CD4-positive, CD25-positive, alpha-beta regulatory T cell (primary cell): ENCODE data around the gene DLX1. TPM values are rescaled to one million over a fixed set of nuclear protein-coding genes. Genes with fewer than 3 reads are reported as not detected.
"Not testable (repeated sequence)": the region's sequence is repeated elsewhere in the genome, so short reads cannot be mapped to it uniquely, and the experiment has no call there.

Source experiments
- ATAC-seq, 2 donors: fragments of 150-1000 bp; cut with Tn5 transposase; one replicate each; pipeline ENCODE4 v1.10.0; 2021; ENCODE audit warnings: low read depth in 2 of 2, moderate number of reproducible peaks in 2 of 2, moderate library complexity in 1 of 2
- DNase-seq, 3 donors: peaks; one replicate each; pipeline versions ENCODE4 v3.0.0 to v3.0.0-alpha.2; 2012 to 2022; ENCODE audit warnings: mixed read lengths in 1 of 3
- H3K27ac ChIP-seq: one replicate; pipeline ENCODE4 v1.7.0; 2013; ENCODE audit warnings: mild to moderate bottlenecking, low read length; ENCODE audit not compliant: insufficient read depth, poor library complexity, severe bottlenecking
- H3K27me3 ChIP-seq: one replicate; pipeline ENCODE4 v1.7.0; 2013; ENCODE audit warnings: low read length; ENCODE audit not compliant: control insufficient read depth, insufficient read depth
- H3K36me3 ChIP-seq: one replicate; pipeline ENCODE4 v1.7.0; 2013; ENCODE audit warnings: mild to moderate bottlenecking, low read length, moderate library complexity; ENCODE audit not compliant: control insufficient read depth, insufficient read depth
- H3K4me1 ChIP-seq: 2 replicates; pipeline ENCODE4 v1.7.0; 2013; ENCODE audit warnings: mild to moderate bottlenecking, low read length; ENCODE audit not compliant: insufficient read depth, control insufficient read depth, poor library complexity, severe bottlenecking
- H3K4me3 ChIP-seq: one replicate; pipeline ENCODE4 v1.7.0; 2013; ENCODE audit warnings: low read depth, mild to moderate bottlenecking, low read length, moderate library complexity
- H3K9me3 ChIP-seq, 2 experiments: 1 replicate in 1 of 2; 2 replicates in 1 of 2; pipeline ENCODE4 v1.7.0; 2013; ENCODE audit warnings: low read length in 2 of 2, mild to moderate bottlenecking in 1 of 2, moderate library complexity in 1 of 2; ENCODE audit not compliant: control insufficient read depth in 2 of 2
- H3K27ac Mint-ChIP-seq, 3 donors: one replicate each; pipeline ENCODE4 v1.8.0; 2020 to 2022; ENCODE audit warnings: mild to moderate bottlenecking in 3 of 3, mixed read lengths in 3 of 3, moderate library complexity in 2 of 3
- H3K27me3 Mint-ChIP-seq: one replicate; pipeline ENCODE4 v1.8.0; 2022; ENCODE audit warnings: mild to moderate bottlenecking, mixed read lengths
- H3K36me3 Mint-ChIP-seq: one replicate; pipeline ENCODE4 v1.8.0; 2020; ENCODE audit warnings: mixed read lengths
- H3K4me1 Mint-ChIP-seq, 4 donors: one replicate each; pipeline ENCODE4 v1.8.0; 2020 to 2022; ENCODE audit warnings: mixed read lengths in 4 of 4, mild to moderate bottlenecking in 1 of 4
- H3K4me3 Mint-ChIP-seq, 4 donors: one replicate each; pipeline ENCODE4 v1.8.0; 2020 to 2022; ENCODE audit warnings: mild to moderate bottlenecking in 4 of 4, mixed read lengths in 4 of 4, moderate library complexity in 3 of 4
- H3K9me3 Mint-ChIP-seq, 7 donors: one replicate each; pipeline ENCODE4 v1.8.0; 2020 to 2022; ENCODE audit warnings: mixed read lengths in 7 of 7, mild to moderate bottlenecking in 3 of 7, moderate library complexity in 2 of 7
- polyA plus RNA-seq, 4 donors: library from polyadenylated mRNA; unstranded; fragments of 300-500 nt; fragmentation: Illumina TruSeq; gene quantifications; one replicate each; pipeline ENCODE4 v1.2.3, GENCODE V29; 2021
- total RNA-seq: library from RNA; stranded (reverse); gene quantifications from one replicate; pipeline ENCODE4 v1.2.3, GENCODE V29; 2022

Gene DLX1
- total and polyA plus RNA-seq, 5 donors from 2014 or later: not detected

- H3K9me3 ChIP-seq: no peaks in the 10 kb centered on the region
- H3K4me1 Mint-ChIP-seq: no peaks in the 10 kb centered on the region
- no peaks in the 10 kb centered on the region for H3K36me3 Mint-ChIP-seq
- H3K4me3 ChIP-seq: no peak overlapping the region
- H3K27me3 ChIP-seq: no peaks in the 10 kb centered on the region
- no peaks in the 10 kb centered on the region for H3K9me3 Mint-ChIP-seq
- no peaks in the 10 kb centered on the region for H3K4me1 ChIP-seq
- H3K27ac Mint-ChIP-seq: no peak overlapping the region
- no peak overlapping the region for H3K27ac ChIP-seq
- ATAC-seq (no peak), DNase-seq (no peak)
- H3K4me3 Mint-ChIP-seq: no peak overlapping the region
- H3K27me3 Mint-ChIP-seq: no peaks in the 10 kb centered on the region
- H3K36me3 ChIP-seq: no peaks in the 10 kb centered on the region
Measured at GRCh38 chr2:172056293-172056692, 29.0 kb upstream of the DLX1 start.

GRCh38 chr2:172058660-172059059, 26.6 kb upstream of the DLX1 start:
- H3K4me3 ChIP-seq: no peak overlapping the region
- H3K27me3 ChIP-seq: no peaks in the 10 kb centered on the region
- no peaks in the 10 kb centered on the region for H3K9me3 ChIP-seq
- H3K36me3 ChIP-seq: no peaks in the 10 kb centered on the region
- Mint-ChIP-seq H3K27ac (no peak overlapping the region), H3K4me3 (no peak overlapping the region), H3K27me3 (no peaks in the 10 kb centered on the region), H3K9me3 (no peaks in the 10 kb centered on the region), H3K36me3 (peaks cover 13% of the 10 kb centered on the region), H3K4me1 (no peaks in the 10 kb centered on the region)
- H3K4me1 ChIP-seq: no peaks in the 10 kb centered on the region
- H3K27ac ChIP-seq: no peak overlapping the region
- ATAC-seq (no peak), DNase-seq (no peak)

DNA sequence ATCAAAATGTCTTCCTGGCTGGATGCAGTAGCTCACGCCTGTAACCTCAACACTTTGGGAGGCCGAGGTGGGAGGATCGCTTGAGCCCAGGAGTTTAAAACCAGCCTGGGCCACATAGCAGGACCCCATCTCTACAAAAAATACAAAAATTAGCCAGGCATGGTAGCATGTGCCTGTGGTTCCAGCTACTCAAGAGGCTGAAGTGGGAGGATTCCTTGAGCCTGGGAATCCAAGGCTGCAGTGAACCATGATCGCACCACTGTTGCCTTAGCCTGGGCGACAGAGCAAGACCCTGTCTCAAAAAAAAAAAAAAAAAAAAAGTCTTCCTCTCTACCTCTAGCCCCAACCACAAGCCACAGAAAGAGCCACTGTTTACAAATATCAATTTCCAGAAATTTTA, 25.2 kb upstream of the DLX1 start:
- H3K4me1 ChIP-seq, H3K4me1 Mint-ChIP-seq, H3K4me3 ChIP-seq, H3K27me3 ChIP-seq, H3K36me3 ChIP-seq, ATAC-seq, H3K27ac Mint-ChIP-seq, H3K9me3 ChIP-seq, H3K27me3 Mint-ChIP-seq, H3K27ac ChIP-seq, H3K4me3 Mint-ChIP-seq, H3K9me3 Mint-ChIP-seq, DNase-seq: not testable (repeated sequence)
- H3K36me3 Mint-ChIP-seq: peaks cover 16% of the 10 kb centered on the region

DNA sequence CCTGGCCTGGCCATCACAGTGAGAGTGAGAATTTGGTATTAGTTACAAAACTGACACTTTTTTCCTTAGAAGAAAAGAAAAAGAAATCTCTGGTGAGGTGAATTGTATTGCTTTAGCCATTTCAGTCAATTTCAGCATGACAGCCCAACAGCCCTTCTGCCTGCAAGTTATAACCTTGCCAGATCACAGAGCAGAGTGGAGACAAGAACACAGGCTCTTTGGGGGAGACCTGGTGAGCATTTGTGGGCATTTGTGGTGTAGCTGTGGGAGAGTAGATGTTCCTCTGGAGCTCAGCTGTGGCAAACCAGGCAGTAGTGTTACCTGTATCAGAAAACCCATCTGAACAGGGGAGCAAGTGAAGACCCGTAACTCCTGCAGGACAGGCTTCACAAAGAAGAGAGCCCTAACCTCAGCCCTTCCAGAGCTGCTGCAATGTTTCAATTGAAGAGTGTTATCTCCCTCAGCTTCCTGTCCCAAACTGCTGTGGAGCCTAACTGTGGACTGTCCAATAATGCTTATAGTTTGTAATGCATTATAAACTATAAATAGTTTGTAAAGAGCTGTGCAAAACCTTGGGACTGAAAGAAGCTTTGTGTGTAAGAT, 22.8 kb upstream of the DLX1 start:
- no peak overlapping the region for H3K27ac Mint-ChIP-seq
- ATAC-seq (no peak), DNase-seq (no peak)
- no peaks in the 10 kb centered on the region for H3K4me1 ChIP-seq
- H3K4me3 ChIP-seq: no peak overlapping the region
- no peaks in the 10 kb centered on the region for H3K27me3 ChIP-seq
- H3K27me3 Mint-ChIP-seq: no peaks in the 10 kb centered on the region
- no peaks in the 10 kb centered on the region for H3K4me1 Mint-ChIP-seq
- H3K27ac ChIP-seq: no peak overlapping the region
- no peaks in the 10 kb centered on the region for H3K9me3 Mint-ChIP-seq
- H3K36me3 Mint-ChIP-seq: peaks cover 25% of the 10 kb centered on the region
- H3K9me3 ChIP-seq: no peaks in the 10 kb centered on the region
- H3K36me3 ChIP-seq: peaks cover 5% of the 10 kb centered on the region
- H3K4me3 Mint-ChIP-seq: no peak overlapping the region

GRCh38 chr2:172063446-172063845, 21.9 kb upstream of the DLX1 start:
- Mint-ChIP-seq H3K27me3 (no peaks in the 10 kb centered on the region), H3K36me3 (peaks cover 25% of the 10 kb centered on the region), H3K9me3 (no peaks in the 10 kb centered on the region), H3K4me1 (no peaks in the 10 kb centered on the region), H3K27ac (no peak overlapping the region), H3K4me3 (no peak overlapping the region)
- H3K4me1 ChIP-seq: no peaks in the 10 kb centered on the region
- ATAC-seq (no peak), DNase-seq (no peak)
- H3K27ac ChIP-seq: no peak overlapping the region
- no peaks in the 10 kb centered on the region for H3K27me3 ChIP-seq
- H3K36me3 ChIP-seq: peaks cover 5% of the 10 kb centered on the region
- H3K9me3 ChIP-seq: no peaks in the 10 kb centered on the region
- H3K4me3 ChIP-seq: no peak overlapping the region

DNA sequence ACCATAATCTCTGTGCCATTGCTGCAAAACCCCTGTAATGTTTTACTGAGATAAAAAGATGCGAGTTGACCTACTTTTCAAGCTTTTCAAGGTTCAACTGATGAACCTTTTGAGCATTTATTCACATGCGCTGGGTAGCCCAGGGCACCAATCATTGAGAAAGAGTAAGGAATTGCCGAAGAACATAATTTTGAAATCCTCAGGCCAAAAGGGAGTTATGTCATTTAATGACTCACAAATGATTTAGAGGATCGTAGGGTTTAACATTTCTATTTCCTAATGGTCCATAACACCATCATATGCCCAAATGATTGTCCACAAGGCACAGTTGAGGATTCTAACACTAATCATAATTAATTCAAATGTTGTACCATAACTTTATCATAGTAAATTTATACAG, 20.2 kb upstream of the DLX1 start:
- no peak for ATAC-seq
- no peak overlapping the region for H3K4me3 Mint-ChIP-seq
- Histone ChIP-seq H3K4me3 (no peak overlapping the region), H3K9me3 (no peaks in the 10 kb centered on the region), H3K27me3 (peaks cover 1% of the 10 kb centered on the region), H3K4me1 (no peaks in the 10 kb centered on the region), H3K36me3 (peaks cover 5% of the 10 kb centered on the region), H3K27ac (no peak overlapping the region)
- H3K36me3 Mint-ChIP-seq: peaks cover 25% of the 10 kb centered on the region
- H3K4me1 Mint-ChIP-seq: no peaks in the 10 kb centered on the region
- no peaks in the 10 kb centered on the region for H3K9me3 Mint-ChIP-seq
- H3K27me3 Mint-ChIP-seq: peaks cover under 1% of the 10 kb centered on the region
- DNase-seq: no peak
- H3K27ac Mint-ChIP-seq: no peak overlapping the region

GRCh38 chr2:172066394-172066886, 18.9 kb upstream of the DLX1 start:
- Mint-ChIP-seq H3K4me3 (no peak overlapping the region), H3K27me3 (peaks cover 9% of the 10 kb centered on the region), H3K27ac (no peak overlapping the region), H3K36me3 (peaks cover 25% of the 10 kb centered on the region), H3K9me3 (no peaks in the 10 kb centered on the region), H3K4me1 (no peaks in the 10 kb centered on the region)
- no peaks in the 10 kb centered on the region for H3K4me1 ChIP-seq
- DNase-seq (peak in 1 of 3 donors; percentile 28), ATAC-seq (no peak)
- H3K4me3 ChIP-seq: no peak overlapping the region
- peaks cover 1% of the 10 kb centered on the region for H3K27me3 ChIP-seq
- H3K9me3 ChIP-seq: no peaks in the 10 kb centered on the region
- peaks cover 5% of the 10 kb centered on the region for H3K36me3 ChIP-seq
- H3K27ac ChIP-seq: no peak overlapping the region

DNA sequence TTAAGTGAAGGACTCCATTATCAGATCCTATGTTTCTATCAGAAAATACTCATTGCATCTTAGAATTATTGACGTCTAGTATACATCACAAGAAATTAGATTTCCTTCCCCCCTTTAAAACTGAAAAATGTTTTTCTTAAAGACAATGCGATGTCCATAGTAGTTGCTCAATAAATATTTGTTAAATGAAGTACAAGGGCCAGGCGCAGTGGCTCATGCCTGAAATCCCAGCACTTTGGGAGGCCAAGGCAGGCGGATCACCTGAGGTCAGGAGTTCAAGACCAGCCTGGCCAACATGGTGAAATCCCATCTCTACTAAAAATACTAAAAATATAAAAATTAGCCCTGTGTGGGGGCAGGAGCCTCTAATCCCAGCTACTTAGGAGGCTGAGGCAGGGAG, 17.4 kb upstream of the DLX1 start:
- H3K4me1 Mint-ChIP-seq, H3K4me1 ChIP-seq, H3K27me3 ChIP-seq, H3K4me3 Mint-ChIP-seq, H3K27ac ChIP-seq, H3K27ac Mint-ChIP-seq, H3K4me3 ChIP-seq, H3K9me3 ChIP-seq, ATAC-seq, H3K36me3 ChIP-seq, H3K9me3 Mint-ChIP-seq, H3K27me3 Mint-ChIP-seq, DNase-seq: not testable (repeated sequence)
- H3K36me3 Mint-ChIP-seq: peaks cover 18% of the 10 kb centered on the region
